Endothelial cell (in vitro differentiated cells): ENCODE results near the gene SCRN1. TPM values are rescaled to one million over a fixed set of nuclear protein-coding genes. Genes with fewer than 3 reads are reported as not detected.

ENCODE experiments used
- DNase-seq: peaks from one replicate; pipeline ENCODE4 v3.0.0; 2021; ENCODE audit warnings: low spot score
- H3K27ac Mint-ChIP-seq: one replicate; pipeline ENCODE4 v1.8.0; 2021; ENCODE audit warnings: mixed read lengths, inconsistent platforms; ENCODE audit not compliant: unreplicated experiment
- H3K27me3 Mint-ChIP-seq: one replicate; pipeline ENCODE4 v1.8.0; 2021; ENCODE audit warnings: mild to moderate bottlenecking, moderate library complexity, mixed read lengths, inconsistent platforms; ENCODE audit not compliant: unreplicated experiment
- H3K36me3 Mint-ChIP-seq: one replicate; pipeline ENCODE4 v1.8.0; 2021; ENCODE audit warnings: mild to moderate bottlenecking, low read depth, mixed read lengths, inconsistent platforms; ENCODE audit not compliant: unreplicated experiment
- H3K4me1 Mint-ChIP-seq: one replicate; pipeline ENCODE4 v1.8.0; 2021; ENCODE audit warnings: mild to moderate bottlenecking, mixed read lengths, inconsistent platforms; ENCODE audit not compliant: unreplicated experiment
- H3K4me3 Mint-ChIP-seq: one replicate; pipeline ENCODE4 v1.8.0; 2021; ENCODE audit warnings: mild to moderate bottlenecking, mixed read lengths, inconsistent platforms; ENCODE audit not compliant: unreplicated experiment
- H3K9me3 Mint-ChIP-seq: one replicate; pipeline ENCODE4 v1.8.0; 2021; ENCODE audit warnings: mixed read lengths, inconsistent platforms; ENCODE audit not compliant: unreplicated experiment
- CTCF ChIP-seq: fragments of 200-600 bp; sonication (generic); IDR thresholded peaks from one replicate; pipeline ENCODE4 v1.5.0; 2021; ENCODE audit warnings: antibody characterized with exemption; ENCODE audit not compliant: unreplicated experiment
- total RNA-seq: library from RNA; stranded (reverse); fragmentation: NEBNext Ultra II Directional; extraction: Animal tissue kit (Norgen Biotek cat#: 25700); gene quantifications from one replicate; pipeline ENCODE4 v1.2.1, GENCODE V29; 2021; ENCODE audit not compliant: unreplicated experiment

Gene SCRN1
- total RNA-seq, 1 donor from 2014 or later, result 64.4 TPM

DNA sequence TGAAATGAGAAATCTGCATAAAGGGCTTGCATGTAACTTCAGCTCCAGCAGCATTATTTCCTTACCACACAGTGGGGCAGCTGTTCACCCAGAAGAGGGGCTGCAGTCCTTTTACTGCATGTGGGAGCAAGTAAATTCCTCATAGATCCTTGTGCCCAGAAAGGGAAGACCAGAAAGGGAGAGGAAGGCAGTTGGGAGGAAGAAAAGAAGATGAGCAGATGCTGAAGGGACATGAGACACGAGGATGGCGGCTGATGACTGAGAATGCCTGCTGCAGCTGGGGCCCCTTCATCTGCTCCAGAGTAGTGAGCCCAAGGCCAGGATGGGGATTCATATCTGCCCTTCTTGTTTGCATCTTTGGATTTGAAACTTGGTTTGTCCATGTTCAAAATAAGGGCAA lies 102.8 kb downstream of the SCRN1 start:
- peaks cover 9% of the 10 kb centered on the region for H3K27me3 Mint-ChIP-seq
- TF ChIP-seq CTCF, result no peak
- H3K36me3 Mint-ChIP-seq, result peaks cover 3% of the 10 kb centered on the region
- peaks cover 1% of the 10 kb centered on the region for H3K4me1 Mint-ChIP-seq
- no peak for DNase-seq
- H3K27ac Mint-ChIP-seq, result no peak overlapping the region
- H3K4me3 Mint-ChIP-seq, result no peak overlapping the region
- no peaks in the 10 kb centered on the region for H3K9me3 Mint-ChIP-seq

DNA sequence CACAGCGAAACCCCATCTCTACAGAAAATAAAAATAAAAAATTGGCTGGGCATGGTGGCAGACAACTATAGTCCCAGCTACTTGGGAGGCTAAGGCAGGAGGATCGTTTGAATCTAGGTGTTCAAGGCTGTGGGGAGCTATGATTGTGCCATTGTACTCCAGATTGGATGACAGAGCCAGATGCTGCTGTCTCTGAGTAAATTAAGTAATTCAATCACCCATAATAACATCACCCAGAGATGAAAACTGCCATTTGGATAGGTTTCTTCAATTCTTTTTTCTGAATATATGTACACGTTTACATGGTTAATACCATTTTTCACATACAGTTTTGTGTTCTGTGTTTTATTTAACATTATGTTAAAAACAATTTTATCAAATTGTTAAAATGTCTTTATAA lies 104.0 kb downstream of the SCRN1 start:
- no peak for DNase-seq
- Mint-ChIP-seq H3K4me1 (peaks cover 2% of the 10 kb centered on the region), H3K27me3 (peaks cover 7% of the 10 kb centered on the region), H3K4me3 (no peak overlapping the region), H3K9me3 (no peaks in the 10 kb centered on the region), H3K36me3 (peaks cover 3% of the 10 kb centered on the region), H3K27ac (no peak overlapping the region)
- TF ChIP-seq CTCF, result no peak

DNA sequence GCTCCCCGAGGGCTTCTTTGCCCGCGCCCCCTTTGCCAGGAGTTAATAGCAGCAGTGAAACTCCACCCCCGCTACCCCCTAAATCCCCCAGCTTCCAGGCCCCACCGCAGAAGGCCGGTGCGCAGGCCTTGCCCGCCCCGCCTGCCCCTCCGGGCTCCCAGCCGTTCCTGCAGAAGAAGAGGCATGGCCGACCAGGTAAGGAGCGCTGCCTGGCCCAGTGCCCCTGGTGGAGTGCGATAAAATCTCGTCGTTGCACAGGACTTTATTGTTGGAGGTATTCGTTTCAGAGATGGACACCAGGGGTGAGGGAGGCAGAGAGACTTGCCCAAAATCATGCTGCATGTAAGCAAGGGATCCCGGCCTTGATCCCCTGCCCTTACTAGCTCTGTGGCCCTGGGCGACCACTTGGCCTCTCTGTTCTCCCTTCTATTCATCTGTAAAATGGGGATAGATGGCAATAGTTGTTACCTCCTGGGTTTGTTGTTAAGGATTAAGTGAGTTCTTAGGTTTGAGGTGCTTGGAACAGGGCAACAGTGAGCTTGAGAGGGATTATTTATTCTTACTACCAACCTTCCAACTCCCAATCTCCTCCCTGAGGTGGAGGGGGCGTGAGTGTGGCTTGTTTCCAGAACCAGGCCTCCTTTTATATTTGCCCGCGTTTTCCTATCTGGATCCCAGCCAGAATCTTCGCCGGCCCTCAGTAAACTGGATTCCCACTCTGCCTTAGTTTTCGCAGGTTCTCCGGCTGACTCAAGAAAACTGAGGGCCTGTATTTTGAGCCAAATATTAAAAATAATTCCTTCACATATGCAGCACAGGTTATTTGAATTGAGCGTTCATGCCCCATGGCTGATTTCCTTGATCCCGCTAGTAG lies 105.0 kb downstream of the SCRN1 start:
- peaks cover 2% of the 10 kb centered on the region for H3K4me1 Mint-ChIP-seq
- H3K36me3 Mint-ChIP-seq, result peaks cover 3% of the 10 kb centered on the region
- no peaks in the 10 kb centered on the region for H3K9me3 Mint-ChIP-seq
- DNase-seq, result no peak
- no peak for TF ChIP-seq CTCF
- no peak overlapping the region for H3K4me3 Mint-ChIP-seq
- H3K27ac Mint-ChIP-seq, result no peak overlapping the region
- H3K27me3 Mint-ChIP-seq, result peaks cover 7% of the 10 kb centered on the region

- Mint-ChIP-seq H3K27ac (no peak overlapping the region), H3K36me3 (peaks cover 3% of the 10 kb centered on the region), H3K27me3 (peaks cover 5% of the 10 kb centered on the region), H3K9me3 (no peaks in the 10 kb centered on the region), H3K4me3 (no peak overlapping the region), H3K4me1 (peaks cover 2% of the 10 kb centered on the region)
- DNase-seq, result no peak
- no peak for TF ChIP-seq CTCF
Measured at GRCh38 chr7:29883462-29884398, 105.9 kb downstream of the SCRN1 start.
